ENCODE results near the gene KRTAP10-5.
"Not testable (repeated sequence)": the region's sequence is repeated elsewhere in the genome, so short reads cannot be mapped to it uniquely, and the experiment has no call there.

KRTAP10-5 gene

GRCh38 chr21:44578371-44579055 lies 1.9 kb downstream of the KRTAP10-5 start:
- H3K79me2 ChIP-seq (ENCODE audit: control insufficient read depth, insufficient read depth, low read length, unreplicated experiment) = no peaks in the 10 kb centered on the region
- H3K36me3 ChIP-seq (ENCODE audit: insufficient read depth, low read length) = no peaks in the 10 kb centered on the region
- no peak overlapping the region for H3K4me3 ChIP-seq (ENCODE audit: low read depth, low read length)
- no peaks in the 10 kb centered on the region for H3K4me1 ChIP-seq (ENCODE audit: control insufficient read depth, insufficient read depth, low read length, unreplicated experiment)
- H3K27ac ChIP-seq (ENCODE audit: low read depth, low read length) = no peak overlapping the region
- peaks cover 10% of the 10 kb centered on the region; the same call in 1 of the 2 replicates for H3K27me3 ChIP-seq (ENCODE audit: insufficient read depth, low read length)
- no peak overlapping the region for H2AFZ ChIP-seq (ENCODE audit: low read length, unreplicated experiment)

GRCh38 chr21:44576025-44576420 lies 4.4 kb downstream of the KRTAP10-5 start:
- no peaks in the 10 kb centered on the region for H3K79me2 ChIP-seq (ENCODE audit: control insufficient read depth, insufficient read depth, low read length, unreplicated experiment)
- H3K4me1 ChIP-seq (ENCODE audit: control insufficient read depth, insufficient read depth, low read length, unreplicated experiment) = no peaks in the 10 kb centered on the region
- no peaks in the 10 kb centered on the region for H3K36me3 ChIP-seq (ENCODE audit: insufficient read depth, low read length)
- H3K27me3 ChIP-seq (ENCODE audit: insufficient read depth, low read length) = 0 out of 2 replicates have a peak, but pooled peaks cover 7% of the 10 kb centered on the region
- no peak overlapping the region for H2AFZ ChIP-seq (ENCODE audit: low read length, unreplicated experiment)
- no peak overlapping the region for H3K4me3 ChIP-seq (ENCODE audit: low read depth, low read length)
- H3K27ac ChIP-seq (ENCODE audit: low read depth, low read length) = no peak overlapping the region

GRCh38 chr21:44575307-44576024 lies 4.9 kb downstream of the KRTAP10-5 start:
- Histone ChIP-seq H3K27me3 (ENCODE audit: insufficient read depth, low read length) (peaks cover 7% of the 10 kb centered on the region; the same call in 1 of the 2 replicates), H3K4me3 (ENCODE audit: low read depth, low read length) (no peak overlapping the region), H3K4me1 (ENCODE audit: control insufficient read depth, insufficient read depth, low read length, unreplicated experiment) (no peaks in the 10 kb centered on the region), H3K79me2 (ENCODE audit: control insufficient read depth, insufficient read depth, low read length, unreplicated experiment) (no peaks in the 10 kb centered on the region), H3K27ac (ENCODE audit: low read depth, low read length) (no peak overlapping the region), H2AFZ (ENCODE audit: low read length, unreplicated experiment) (no peak overlapping the region), H3K36me3 (ENCODE audit: insufficient read depth, low read length) (no peaks in the 10 kb centered on the region)

- Histone ChIP-seq H3K27me3 (ENCODE audit: insufficient read depth, low read length) (peaks cover 7% of the 10 kb centered on the region; the same call in 1 of the 2 replicates), H3K4me1 (ENCODE audit: control insufficient read depth, insufficient read depth, low read length, unreplicated experiment) (no peaks in the 10 kb centered on the region), H3K27ac (ENCODE audit: low read depth, low read length) (no peak overlapping the region)
Observed at GRCh38 chr21:44574457-44575306, 5.7 kb downstream of the KRTAP10-5 start.

GRCh38 chr21:44573630-44574456 lies 6.6 kb downstream of the KRTAP10-5 start, which contains the start of gene KRTAP10-4:
Gene KRTAP10-4, plus strand, starts transcription at chr21:44573729. Its CDS starts 30 bp downstream, at chr21:44573759.
- not testable (repeated sequence) for H3K27me3 ChIP-seq (ENCODE audit: insufficient read depth, low read length); H3K4me1 ChIP-seq (ENCODE audit: control insufficient read depth, insufficient read depth, low read length, unreplicated experiment); H3K79me2 ChIP-seq (ENCODE audit: control insufficient read depth, insufficient read depth, low read length, unreplicated experiment); H3K36me3 ChIP-seq (ENCODE audit: insufficient read depth, low read length); H3K27ac ChIP-seq (ENCODE audit: low read depth, low read length); H2AFZ ChIP-seq (ENCODE audit: low read length, unreplicated experiment); H3K4me3 ChIP-seq (ENCODE audit: low read depth, low read length)

More at GRCh38 chr21:44574457-44575306, 5.7 kb downstream of the KRTAP10-5 start:
- H2AFZ ChIP-seq (ENCODE audit: low read length, unreplicated experiment) = no peak overlapping the region
- no peak overlapping the region for H3K4me3 ChIP-seq (ENCODE audit: low read depth, low read length)
- H3K36me3 ChIP-seq (ENCODE audit: insufficient read depth, low read length) = no peaks in the 10 kb centered on the region
- no peaks in the 10 kb centered on the region for H3K79me2 ChIP-seq (ENCODE audit: control insufficient read depth, insufficient read depth, low read length, unreplicated experiment)

- H3K4me3 ChIP-seq (ENCODE audit: low read depth, low read length) = no peak overlapping the region
- H3K79me2 ChIP-seq (ENCODE audit: control insufficient read depth, insufficient read depth, low read length, unreplicated experiment) = no peaks in the 10 kb centered on the region
- H2AFZ ChIP-seq (ENCODE audit: low read length, unreplicated experiment) = no peak overlapping the region
- no peaks in the 10 kb centered on the region for H3K36me3 ChIP-seq (ENCODE audit: insufficient read depth, low read length)
- H3K4me1 ChIP-seq (ENCODE audit: control insufficient read depth, insufficient read depth, low read length, unreplicated experiment) = no peaks in the 10 kb centered on the region
- no peak overlapping the region for H3K27ac ChIP-seq (ENCODE audit: low read depth, low read length)
- peaks cover 7% of the 10 kb centered on the region; the same call in 1 of the 2 replicates for H3K27me3 ChIP-seq (ENCODE audit: insufficient read depth, low read length)
Observed at GRCh38 chr21:44572959-44573583, 7.3 kb downstream of the KRTAP10-5 start.

- Histone ChIP-seq H3K27ac (ENCODE audit: low read depth, low read length) (no peak overlapping the region), H3K27me3 (ENCODE audit: insufficient read depth, low read length) (peaks cover 3% of the 10 kb centered on the region; the same call in 1 of the 2 replicates), H3K36me3 (ENCODE audit: insufficient read depth, low read length) (no peaks in the 10 kb centered on the region), H2AFZ (ENCODE audit: low read length, unreplicated experiment) (no peak overlapping the region), H3K4me3 (ENCODE audit: low read depth, low read length) (no peak overlapping the region), H3K79me2 (ENCODE audit: control insufficient read depth, insufficient read depth, low read length, unreplicated experiment) (no peaks in the 10 kb centered on the region), H3K4me1 (ENCODE audit: control insufficient read depth, insufficient read depth, low read length, unreplicated experiment) (no peaks in the 10 kb centered on the region)
Observed at GRCh38 chr21:44571844-44572782, 8.3 kb downstream of the KRTAP10-5 start.

- Histone ChIP-seq H2AFZ (ENCODE audit: low read length, unreplicated experiment) (no peak overlapping the region), H3K27ac (ENCODE audit: low read depth, low read length) (no peak overlapping the region), H3K27me3 (ENCODE audit: insufficient read depth, low read length) (peaks cover 4% of the 10 kb centered on the region; the same call in 1 of the 2 replicates), H3K79me2 (ENCODE audit: control insufficient read depth, insufficient read depth, low read length, unreplicated experiment) (no peaks in the 10 kb centered on the region), H3K4me1 (ENCODE audit: control insufficient read depth, insufficient read depth, low read length, unreplicated experiment) (no peaks in the 10 kb centered on the region), H3K36me3 (ENCODE audit: insufficient read depth, low read length) (no peaks in the 10 kb centered on the region), H3K4me3 (ENCODE audit: low read depth, low read length) (no peak overlapping the region)
Observed at GRCh38 chr21:44571296-44571695, 9.1 kb downstream of the KRTAP10-5 start.
